HG02798 (cell line): ENCODE data around the gene FAM53B.

Experiments
- ATAC-seq: cut with Tn5 transposase; IDR thresholded peaks from one replicate; pipeline ENCODE4 v1.9.1; 2021; ENCODE audit warnings: mild to moderate bottlenecking; ENCODE audit not compliant: unreplicated experiment, poor library complexity

The FAM53B gene

GRCh38 chr10:124712704-124713407, 31.3 kb downstream of the FAM53B start:
- ATAC-seq = no peak

- no peak for ATAC-seq
Observed at GRCh38 chr10:124711145-124711544, 33.0 kb downstream of the FAM53B start.

DNA sequence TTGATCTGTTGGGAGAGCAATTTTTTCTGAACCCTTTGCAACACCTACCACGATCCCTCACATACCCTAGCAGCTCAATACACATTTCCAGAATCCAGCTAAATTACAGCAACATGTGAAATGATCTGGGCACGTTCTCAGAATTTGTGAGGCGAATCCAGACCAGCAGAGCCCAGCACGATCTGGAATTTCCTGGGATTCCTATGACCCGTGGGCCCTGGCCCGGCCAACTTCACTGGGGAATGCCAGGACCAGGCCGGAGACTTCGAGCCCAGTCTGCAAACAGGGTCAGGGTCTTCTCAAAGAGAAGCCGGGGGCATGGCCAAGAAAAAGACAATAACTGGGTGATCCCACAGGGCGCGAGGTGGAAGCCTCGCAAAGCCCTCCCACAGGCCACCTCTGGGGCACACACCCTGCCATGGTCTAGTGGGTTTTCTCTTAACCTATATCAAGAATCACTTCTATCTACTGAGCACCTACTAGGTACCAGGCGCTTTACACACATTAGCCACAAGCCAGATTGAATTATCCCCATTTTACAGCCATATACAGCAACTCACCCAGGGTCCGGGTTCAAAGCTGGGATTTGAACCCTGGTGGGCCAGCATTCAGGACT, 33.8 kb downstream of the FAM53B start:
- no peak for ATAC-seq

- no peak for ATAC-seq
Observed at GRCh38 chr10:124709861-124710260, 34.3 kb downstream of the FAM53B start.

- no peak for ATAC-seq
Observed at GRCh38 chr10:124708922-124709520, 35.2 kb downstream of the FAM53B start.

- no peak for ATAC-seq
Observed at GRCh38 chr10:124708246-124708779, 35.9 kb downstream of the FAM53B start.

DNA sequence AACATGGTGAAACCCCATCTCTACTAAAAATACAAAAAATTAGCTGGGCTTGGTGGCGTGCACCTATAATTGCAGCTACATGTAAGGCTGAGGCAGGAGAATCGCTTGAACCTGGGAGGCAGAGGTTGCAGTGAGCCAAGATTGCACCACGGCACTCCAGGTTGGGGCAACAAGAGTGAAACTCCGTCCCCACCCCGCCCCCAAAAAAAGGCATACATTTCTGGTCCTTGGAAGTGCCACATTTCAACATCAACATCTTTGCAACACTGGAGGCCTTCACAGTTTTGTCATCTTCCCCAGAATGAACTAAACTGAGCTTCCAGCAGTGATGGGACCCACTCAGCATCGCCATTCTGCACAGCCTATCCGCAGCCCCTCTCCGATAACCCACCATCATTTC, 36.6 kb downstream of the FAM53B start:
- ATAC-seq = no peak

GRCh38 chr10:124707144-124707467, 37.1 kb downstream of the FAM53B start:
- ATAC-seq = no peak

DNA sequence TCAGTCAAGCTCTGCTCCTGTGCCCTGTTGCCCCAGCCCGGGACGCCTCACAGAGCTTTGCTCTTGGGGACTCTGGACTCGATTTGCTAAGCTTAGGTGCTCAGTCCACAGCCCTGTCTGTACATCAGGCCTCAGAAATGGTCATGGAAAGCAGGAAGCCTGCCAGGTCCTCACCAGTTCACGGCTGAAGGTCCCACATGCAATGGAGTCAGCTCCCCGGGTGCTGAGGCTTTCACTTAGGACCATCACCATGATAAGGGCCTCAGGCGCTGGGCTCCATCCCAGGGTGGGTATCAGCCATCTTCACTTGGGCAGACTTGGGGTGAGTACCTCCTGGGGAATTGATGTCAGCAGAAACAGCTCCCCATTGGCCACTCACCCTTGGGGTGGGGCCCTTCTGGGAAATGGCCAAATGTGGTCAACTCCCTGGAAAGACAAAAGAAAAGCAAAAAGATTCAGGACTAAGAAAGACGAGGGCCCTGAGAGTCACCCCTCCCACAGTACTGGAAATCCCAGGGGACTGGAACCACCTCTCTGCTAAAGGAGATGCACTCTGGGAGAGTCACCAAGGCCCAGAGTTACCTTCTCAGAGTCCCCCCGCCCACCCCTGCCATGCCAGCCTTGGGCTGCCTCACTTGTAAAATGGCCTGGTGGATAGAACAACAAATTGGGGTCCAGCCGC, 37.6 kb downstream of the FAM53B start:
- ATAC-seq = no peak

DNA sequence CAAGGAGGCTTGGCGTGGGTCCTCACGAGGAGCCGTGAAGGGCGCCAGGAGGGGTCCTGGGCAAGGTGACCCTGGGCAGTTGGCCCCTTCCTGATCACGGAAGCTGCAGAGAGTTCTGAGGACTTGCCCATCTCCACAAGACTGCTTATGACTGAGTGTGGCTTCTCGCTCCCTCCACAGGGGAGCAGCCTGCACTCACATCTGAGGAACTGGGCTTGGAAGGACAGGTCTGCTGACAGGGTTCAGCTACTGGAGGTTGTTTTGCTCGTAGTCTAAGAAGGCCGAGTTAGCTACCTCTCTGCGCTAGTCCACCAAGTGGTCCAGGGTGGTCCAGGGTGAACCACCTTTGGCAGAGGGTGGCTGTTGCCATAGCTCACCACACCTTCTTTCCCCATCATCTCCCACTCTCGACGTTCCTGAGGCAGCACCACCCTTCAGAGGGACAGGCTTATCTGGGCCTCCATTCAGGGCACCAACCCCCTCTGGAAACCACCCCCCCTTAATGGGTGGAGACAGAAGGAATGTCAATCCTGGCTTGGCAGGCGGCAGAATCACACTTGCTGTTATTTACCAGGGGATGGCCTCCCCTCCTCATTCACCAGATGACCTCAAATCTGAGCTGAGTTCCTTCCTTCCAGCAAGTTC, 38.2 kb downstream of the FAM53B start:
- no peak for ATAC-seq

GRCh38 chr10:124705381-124705740, 38.8 kb downstream of the FAM53B start:
- ATAC-seq = no peak

GRCh38 chr10:124704428-124705380, 39.5 kb downstream of the FAM53B start:
- no peak for ATAC-seq

DNA sequence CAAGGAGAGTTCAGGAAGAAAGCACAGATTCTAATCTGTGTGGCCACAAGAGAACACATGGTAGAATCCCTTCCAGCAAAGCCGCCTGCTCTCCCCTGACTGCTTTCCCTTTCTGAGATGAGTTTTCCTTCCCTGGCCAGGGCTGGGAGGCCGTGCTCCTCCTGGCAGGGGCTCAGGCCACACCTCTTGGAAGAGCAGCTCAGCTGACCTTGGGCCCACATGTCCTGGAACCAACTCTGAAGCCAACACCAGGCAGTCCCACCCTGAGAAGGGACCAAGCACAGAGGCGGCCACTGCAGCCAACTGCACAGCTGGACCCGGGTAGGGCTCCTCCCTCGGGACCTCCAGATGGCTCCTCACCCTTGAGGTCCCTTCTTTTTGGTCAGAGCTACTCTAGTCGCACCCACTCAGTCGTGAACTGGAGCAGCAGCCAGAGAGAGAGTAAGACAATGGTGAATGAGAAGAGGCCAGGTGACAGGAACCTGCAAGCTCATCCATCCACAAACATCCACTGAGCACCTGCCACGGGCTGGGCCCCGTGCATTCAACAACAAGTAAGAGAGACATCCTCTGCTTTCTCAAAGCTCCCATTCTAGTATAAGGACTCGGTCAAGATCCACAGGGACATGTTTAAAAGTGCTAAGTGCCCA, 40.3 kb downstream of the FAM53B start:
- no peak for ATAC-seq

- no peak for ATAC-seq
Observed at GRCh38 chr10:124703372-124703771, 40.8 kb downstream of the FAM53B start.

- no peak for ATAC-seq
Observed at GRCh38 chr10:124701881-124702656, 42.1 kb downstream of the FAM53B start.

DNA sequence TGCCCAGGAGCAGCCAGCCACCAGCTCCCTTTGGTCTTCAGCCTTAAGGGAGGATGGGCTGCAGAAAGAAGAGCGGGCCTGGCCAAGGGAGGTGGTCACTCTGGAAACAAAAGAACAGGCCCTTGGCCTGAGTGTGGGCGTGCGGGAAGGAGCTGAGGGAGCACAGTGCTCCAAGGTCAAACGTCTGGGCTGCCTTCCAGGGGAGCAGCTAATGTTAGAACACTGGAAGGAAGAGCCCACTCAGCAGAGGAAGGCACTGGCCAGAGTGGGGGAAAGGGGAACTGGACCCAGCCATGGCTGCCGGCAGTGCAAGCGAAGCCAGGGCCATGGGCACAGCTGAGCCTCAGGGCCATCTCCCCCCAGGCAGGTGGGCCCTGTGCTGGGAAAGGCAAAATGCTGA, 42.7 kb downstream of the FAM53B start:
- no peak for ATAC-seq

- no peak for ATAC-seq
Observed at GRCh38 chr10:124701038-124701365, 43.2 kb downstream of the FAM53B start.

GRCh38 chr10:124700293-124701037, 43.7 kb downstream of the FAM53B start:
- ATAC-seq = no peak
